Thyroid gland (tissue), 4 donors: ENCODE data around the gene ELP4. TPM values are rescaled to one million over a fixed set of nuclear protein-coding genes. Genes with fewer than 3 reads are reported as not detected.

Experiments used
- DNase-seq, 2 donors: peaks; one replicate each; pipeline ENCODE4 v3.0.0-alpha.2; 2019
- H3K27ac ChIP-seq, 3 donors: fragments of 200-600 bp; sonication (generic); 1 replicate in 2 of 3; 2 replicates in 1 of 3; pipeline ENCODE4 v1.5.1; 2016 to 2019; ENCODE audit warnings: mild to moderate bottlenecking in 1 of 3, moderate library complexity in 1 of 3
- H3K27me3 ChIP-seq: fragments of 200-600 bp; sonication (generic); one replicate; pipeline ENCODE4 v1.5.1; 2019
- H3K36me3 ChIP-seq, 2 donors: fragments of 200-600 bp; sonication (generic); one replicate each; pipeline ENCODE4 v1.5.1; 2016 to 2019
- H3K4me1 ChIP-seq, 2 donors: fragments of 200-600 bp; sonication (generic); one replicate each; pipeline ENCODE4 v1.5.1; 2017 to 2019
- H3K4me3 ChIP-seq, 3 donors: fragments of 200-600 bp; sonication (generic); replicated peaks in 1 of 3; 1 replicate in 2 of 3; 2 replicates in 1 of 3; pipeline ENCODE4 v1.5.1; 2016; ENCODE audit warnings: mild to moderate bottlenecking in 1 of 3
- H3K9me3 ChIP-seq: fragments of 200-600 bp; sonication (generic); one replicate; pipeline ENCODE4 v1.5.1; 2017
- POLR2A ChIP-seq, 2 donors: fragments of 450-650 bp; IDR thresholded peaks; one replicate each; pipeline ENCODE4 v1.6.1; 2017; ENCODE audit warnings: antibody characterized with exemption in 2 of 2, mild to moderate bottlenecking in 2 of 2, moderate library complexity in 1 of 2
- WGBS, 2 donors: methylation state at CpG; one replicate each; pipeline ENCODE4 v1.1.5; 2017; 5-methylcytosine and 5-hydroxymethylcytosine counted together
- intact Hi-C: fragments of 100-400 bp; cut with DNase I; formaldehyde crosslinking; loops from one replicate; pipeline ENCODE4 v1.15.1; 2023
- total RNA-seq, 4 donors: library from RNA; depleted of rRNA; stranded (reverse); fragments of >200 nt; gene quantifications; one replicate each; pipeline ENCODE4 v1.2.3, GENCODE V29; 2016
- TF ChIP-seq, protein P1 (sequence below), 6 experiments: fragments of 200-600 bp in 3 of 6; fragments of 450-650 bp in 3 of 6; sonication (generic) in 3 of 6; IDR thresholded peaks; one replicate each; pipeline ENCODE4 v1.5.1; 2016 to 2019; ENCODE audit warnings: antibody characterized with exemption in 6 of 6, mild to moderate bottlenecking in 2 of 6, inconsistent platforms in 1 of 6, moderate library complexity in 1 of 6

ELP4 gene
- total RNA-seq, 4 donors from 2014 or later, result 27.4 to 36.5 (median 33.0) TPM

DNA sequence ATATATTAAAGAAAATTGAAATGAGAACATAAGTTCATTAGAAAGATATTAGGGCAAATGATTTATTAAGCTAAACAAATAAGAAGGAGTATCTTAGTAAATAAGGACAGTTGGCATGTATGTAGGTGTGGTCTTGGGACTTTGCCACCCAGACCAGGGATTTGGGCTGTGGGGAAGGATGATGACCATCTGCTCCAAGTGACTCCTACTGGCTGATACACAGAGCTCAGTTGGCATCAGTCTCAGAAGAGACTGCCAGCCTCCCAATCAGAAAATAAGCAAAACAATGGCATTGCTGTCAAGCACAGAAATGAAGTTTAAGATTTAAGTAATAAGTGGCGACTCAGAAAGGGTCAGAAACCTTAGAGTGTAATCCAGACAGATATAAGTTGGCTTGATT lies 252.1 kb downstream of the ELP4 start:
- H3K36me3 ChIP-seq, result no peaks in the 10 kb centered on the region
- H3K27ac ChIP-seq, result no peak overlapping the region
- intact Hi-C loops, result no loop called here
- WGBS, 2 donors, result 97 to 98% methylated on average over 1 of the region's 1 CpG
- no peak for DNase-seq
- peaks cover 5 to 7% of the 10 kb centered on the region in 2 donors for H3K4me1 ChIP-seq
- H3K9me3 ChIP-seq, result no peaks in the 10 kb centered on the region
- TF ChIP-seq POLR2A (IDR thresholded peaks at IDR 0.05), result no peak
- TF ChIP-seq, protein P1, sequence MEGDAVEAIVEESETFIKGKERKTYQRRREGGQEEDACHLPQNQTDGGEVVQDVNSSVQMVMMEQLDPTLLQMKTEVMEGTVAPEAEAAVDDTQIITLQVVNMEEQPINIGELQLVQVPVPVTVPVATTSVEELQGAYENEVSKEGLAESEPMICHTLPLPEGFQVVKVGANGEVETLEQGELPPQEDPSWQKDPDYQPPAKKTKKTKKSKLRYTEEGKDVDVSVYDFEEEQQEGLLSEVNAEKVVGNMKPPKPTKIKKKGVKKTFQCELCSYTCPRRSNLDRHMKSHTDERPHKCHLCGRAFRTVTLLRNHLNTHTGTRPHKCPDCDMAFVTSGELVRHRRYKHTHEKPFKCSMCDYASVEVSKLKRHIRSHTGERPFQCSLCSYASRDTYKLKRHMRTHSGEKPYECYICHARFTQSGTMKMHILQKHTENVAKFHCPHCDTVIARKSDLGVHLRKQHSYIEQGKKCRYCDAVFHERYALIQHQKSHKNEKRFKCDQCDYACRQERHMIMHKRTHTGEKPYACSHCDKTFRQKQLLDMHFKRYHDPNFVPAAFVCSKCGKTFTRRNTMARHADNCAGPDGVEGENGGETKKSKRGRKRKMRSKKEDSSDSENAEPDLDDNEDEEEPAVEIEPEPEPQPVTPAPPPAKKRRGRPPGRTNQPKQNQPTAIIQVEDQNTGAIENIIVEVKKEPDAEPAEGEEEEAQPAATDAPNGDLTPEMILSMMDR (IDR thresholded peaks at IDR 0.05), result no peak
- no peaks in the 10 kb centered on the region for H3K27me3 ChIP-seq
- no peak overlapping the region for H3K4me3 ChIP-seq

DNA sequence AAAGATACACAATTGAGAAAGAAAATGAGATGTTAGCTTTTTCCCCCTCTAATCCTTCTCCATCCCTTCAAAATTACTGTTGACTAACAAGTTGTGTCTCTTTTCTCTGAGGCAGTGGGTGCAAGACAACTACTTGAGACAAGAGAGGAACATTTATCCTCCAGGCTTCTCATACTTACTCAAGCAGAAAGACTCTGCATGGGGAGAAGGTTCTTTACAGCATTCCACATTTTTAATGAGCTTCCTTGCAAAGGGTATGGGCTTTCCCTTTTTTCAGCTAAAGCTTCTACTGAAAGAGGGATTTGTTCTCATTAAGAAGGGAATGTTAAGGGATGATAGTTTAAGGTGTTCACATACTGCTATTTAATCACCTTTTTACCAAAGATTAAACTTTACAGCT lies 253.7 kb downstream of the ELP4 start:
- no peaks in the 10 kb centered on the region for H3K27me3 ChIP-seq
- no peak overlapping the region for H3K4me3 ChIP-seq
- intact Hi-C loops, result no loop called here
- H3K27ac ChIP-seq, result no peak overlapping the region
- no peaks in the 10 kb centered on the region for H3K9me3 ChIP-seq
- TF ChIP-seq POLR2A (IDR thresholded peaks at IDR 0.05), result no peak
- TF ChIP-seq, protein P1 (IDR thresholded peaks at IDR 0.05), result no peak
- H3K36me3 ChIP-seq, result no peaks in the 10 kb centered on the region
- DNase-seq, result no peak
- no peaks in the 10 kb centered on the region for H3K4me1 ChIP-seq

DNA sequence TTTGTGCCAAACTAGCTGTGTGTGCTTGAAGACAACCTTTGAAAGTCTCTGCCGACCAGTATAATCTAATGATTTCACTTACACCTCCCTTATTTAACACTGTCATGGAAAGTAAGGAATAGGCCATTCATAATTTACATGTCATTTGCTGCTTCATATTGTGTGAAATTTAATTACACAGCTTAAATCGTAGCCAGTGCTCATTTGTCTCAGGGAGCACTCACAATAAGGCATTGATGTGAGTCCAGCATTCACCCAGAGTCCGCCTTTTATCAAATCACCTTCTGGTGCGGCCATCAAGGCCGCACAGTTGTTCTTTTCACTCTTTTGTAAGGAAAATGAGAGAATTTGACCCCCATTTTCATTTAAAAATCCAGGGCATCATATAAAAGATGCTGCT lies 254.7 kb downstream of the ELP4 start:
- no peak for DNase-seq
- Histone ChIP-seq H3K36me3 (no peaks in the 10 kb centered on the region), H3K4me3 (no peak overlapping the region), H3K27me3 (no peaks in the 10 kb centered on the region), H3K4me1 (no peaks in the 10 kb centered on the region), H3K27ac (no peak overlapping the region), H3K9me3 (no peaks in the 10 kb centered on the region)
- intact Hi-C loops, result no loop called here
- whole genome bisulfite sequencing, 2 donors, result 93 to 96% methylated on average over 5 of the region's 5 CpGs
- no peak for TF ChIP-seq POLR2A (IDR thresholded peaks at IDR 0.05)

DNA sequence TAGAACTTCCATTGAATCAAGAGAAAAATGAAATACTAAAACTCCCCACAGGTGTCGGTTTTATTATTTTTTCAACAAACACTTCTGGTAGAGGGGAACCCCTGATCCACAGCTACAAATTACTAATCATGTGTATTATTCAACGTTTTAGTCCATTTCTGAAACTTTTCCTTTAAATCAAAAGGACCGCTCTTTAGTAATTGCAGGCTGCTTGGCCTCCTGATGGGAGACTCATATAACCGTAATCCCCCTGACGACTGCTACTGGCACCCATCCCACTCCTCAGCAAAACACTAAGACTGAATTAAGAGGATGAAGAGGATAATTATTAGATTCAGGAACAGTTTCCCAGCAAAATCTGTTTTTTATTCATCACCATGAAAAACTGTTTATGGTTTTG lies 255.2 kb downstream of the ELP4 start:
- Histone ChIP-seq H3K4me1 (no peaks in the 10 kb centered on the region), H3K9me3 (no peaks in the 10 kb centered on the region), H3K27ac (no peak overlapping the region), H3K4me3 (no peak overlapping the region), H3K27me3 (no peaks in the 10 kb centered on the region), H3K36me3 (no peaks in the 10 kb centered on the region)
- no peak for DNase-seq
- intact Hi-C loops, result no loop called here
- TF ChIP-seq POLR2A (IDR thresholded peaks at IDR 0.05), result no peak
- TF ChIP-seq, protein P1 (IDR thresholded peaks at IDR 0.05), result no peak
- 89% methylated on average over 5 of the region's 5 CpGs for WGBS, 2 donors

DNA sequence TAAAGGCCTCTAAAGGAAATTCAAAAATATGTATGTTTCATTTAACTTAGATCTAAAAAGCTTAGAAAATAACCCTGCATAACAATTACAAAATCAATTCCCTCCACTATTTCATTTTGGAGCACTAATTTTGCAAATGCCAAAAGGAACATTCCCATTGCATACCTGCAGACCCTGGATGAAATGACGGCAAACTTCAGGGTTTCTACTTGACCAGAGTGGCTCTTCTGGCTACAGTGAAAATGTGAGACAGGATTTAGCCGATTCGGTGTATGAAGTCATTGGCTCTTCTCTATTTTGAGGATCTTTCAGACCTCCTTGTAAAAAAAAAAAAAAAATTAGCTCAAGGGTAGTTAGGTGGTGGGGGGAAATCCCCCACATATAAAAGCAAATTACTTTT lies 257.5 kb downstream of the ELP4 start:
- Histone ChIP-seq H3K27ac (no peak overlapping the region), H3K4me1 (no peaks in the 10 kb centered on the region), H3K9me3 (no peaks in the 10 kb centered on the region), H3K27me3 (no peaks in the 10 kb centered on the region), H3K36me3 (no peaks in the 10 kb centered on the region), H3K4me3 (no peak overlapping the region)
- WGBS, 2 donors, result 97 to 98% methylated on average over 3 of the region's 3 CpGs
- no peak for DNase-seq
- TF ChIP-seq POLR2A (IDR thresholded peaks at IDR 0.05), result no peak
- TF ChIP-seq, protein P1 (IDR thresholded peaks at IDR 0.05), result no peak
- intact Hi-C loops, result no loop called here

DNA sequence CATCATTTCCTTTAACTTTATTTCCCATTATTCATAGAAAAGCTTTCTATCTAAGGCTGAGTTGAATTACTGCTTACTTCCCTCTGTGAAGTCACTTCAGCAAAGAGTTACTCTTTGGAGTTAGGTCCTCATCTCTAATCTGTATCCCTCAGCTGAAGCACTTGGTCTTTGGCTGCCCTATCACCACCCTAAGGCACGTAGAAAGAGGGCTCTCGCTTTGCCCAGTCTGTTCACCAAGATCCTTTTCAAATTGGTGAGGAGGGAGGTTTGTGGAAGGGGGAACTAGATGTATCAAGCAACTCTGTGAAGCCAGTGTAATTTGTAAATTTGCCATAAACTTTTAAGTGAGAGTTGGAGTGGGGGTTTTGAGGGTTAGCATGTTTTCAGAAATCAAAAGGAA lies 258.1 kb downstream of the ELP4 start:
- Histone ChIP-seq H3K27me3 (no peaks in the 10 kb centered on the region), H3K36me3 (no peaks in the 10 kb centered on the region), H3K4me1 (no peaks in the 10 kb centered on the region), H3K27ac (no peak overlapping the region), H3K4me3 (no peak overlapping the region), H3K9me3 (no peaks in the 10 kb centered on the region)
- DNase-seq, result no peak
- no peak for TF ChIP-seq POLR2A (IDR thresholded peaks at IDR 0.05)
- TF ChIP-seq, protein P1 (IDR thresholded peaks at IDR 0.05), result no peak
- 95 to 97% methylated on average over 2 of the region's 2 CpGs for WGBS, 2 donors
- intact Hi-C loops, result no loop called here
